Sciatic nerve (tissue), 2 donors: ENCODE data around the gene AGPAT3. TPM values are rescaled to one million over a fixed set of nuclear protein-coding genes. Genes with fewer than 3 reads are reported as not detected.

ENCODE experiments used
- ATAC-seq: fragments of 200-7000 bp; cut with Tn5 transposase; one replicate; pipeline ENCODE4 v1.9.1; 2020; ENCODE audit warnings: mild to moderate bottlenecking, moderate library complexity
- DNase-seq: peaks from one replicate; pipeline ENCODE4 v3.0.0-alpha.2; 2020; ENCODE audit warnings: low spot score
- intact Hi-C: fragments of 100-400 bp; cut with DNase I; formaldehyde crosslinking; loops from one replicate; pipeline ENCODE4 v1.14.2; 2022
- total RNA-seq: library from RNA; stranded (reverse); fragmentation: NEBNext Ultra II Directional; extraction: Animal tissue kit (Norgen Biotek cat#: 25700); gene quantifications from one replicate; pipeline ENCODE4 v1.2.1, GENCODE V29; 2021
- donor health status: DM: no; HTN: no; CAD: no.
- donor health status: DM: no; HTN: no; CAD: no.

Gene AGPAT3
- total RNA-seq, 1 donor from 2014 or later, result 51.8 TPM

DNA sequence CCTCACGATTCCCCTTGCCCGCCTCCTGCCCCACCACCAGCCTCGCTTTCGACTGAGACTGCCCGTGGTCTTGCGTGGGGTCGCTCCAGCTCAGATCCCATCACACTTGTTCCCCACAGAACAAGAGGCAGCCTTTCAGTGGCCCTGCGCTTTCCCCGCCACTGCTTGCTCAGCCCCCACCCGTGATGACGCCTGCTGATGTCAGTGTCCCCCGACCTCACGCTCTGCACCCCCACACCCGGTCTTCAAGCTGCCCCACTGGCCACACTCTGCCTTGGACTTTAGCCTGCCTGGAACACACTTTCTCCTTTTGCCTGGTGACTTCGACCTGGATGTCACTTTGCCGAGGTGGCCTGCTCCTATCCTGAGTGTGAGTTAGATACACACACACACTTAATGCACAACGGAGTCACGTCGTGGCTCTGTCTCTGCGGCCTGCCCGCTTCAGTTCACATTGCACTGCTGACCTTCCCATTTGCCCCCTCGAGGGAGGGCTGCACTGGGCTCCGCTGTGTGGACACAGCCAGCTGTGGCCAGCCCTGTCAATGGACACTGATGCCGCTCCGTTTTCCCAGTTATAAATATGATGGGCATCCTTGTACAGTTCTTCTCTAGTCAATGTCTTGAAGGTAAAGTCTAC, 13.0 kb downstream of the AGPAT3 start:
- intact Hi-C loops, result no loop called here
- ATAC-seq (peak; percentile 14), DNase-seq (no peak)

DNA sequence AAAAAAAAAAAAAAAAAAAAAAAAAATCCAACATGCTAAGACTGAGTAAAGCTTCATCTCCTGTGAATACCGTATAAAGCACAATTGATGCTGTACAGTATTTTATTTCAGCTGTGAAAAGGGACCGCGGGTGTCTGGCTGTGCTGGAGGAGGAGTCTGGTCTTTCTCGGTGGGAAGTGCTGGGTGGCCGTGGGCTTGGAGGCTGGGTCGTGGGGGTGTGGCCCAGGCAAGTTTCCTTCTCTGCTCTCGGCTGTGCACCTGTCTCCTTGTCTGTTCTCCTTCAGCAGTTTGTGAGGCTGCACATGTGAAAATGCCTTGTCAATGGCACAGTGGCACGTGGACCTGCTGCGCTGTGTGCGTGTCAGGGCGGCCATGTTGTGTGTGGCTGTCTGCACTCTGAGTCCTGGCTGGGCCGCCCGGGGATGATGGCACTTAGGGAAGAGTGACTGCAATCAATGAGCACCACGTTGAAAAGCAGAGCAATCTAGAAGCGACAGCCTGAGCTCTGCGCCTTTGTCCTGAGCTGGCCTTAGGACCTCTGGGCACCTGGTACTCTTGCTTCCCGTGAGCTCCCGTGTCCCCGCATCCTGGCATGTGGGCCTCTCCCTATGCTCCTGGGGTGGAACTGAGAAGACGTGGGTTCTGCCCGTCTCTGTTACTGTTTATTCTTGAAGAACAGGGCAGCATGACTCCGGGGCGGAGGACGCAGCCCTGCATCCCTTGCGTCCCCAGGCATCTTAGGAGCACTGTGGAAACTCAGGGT, 14.5 kb downstream of the AGPAT3 start:
- intact Hi-C loops, result loop anchor here (10.0 kb wide), 1 partner anchor 65 kb away; no protein-coding TSS in a partner anchor
- ATAC-seq, result no peak

DNA sequence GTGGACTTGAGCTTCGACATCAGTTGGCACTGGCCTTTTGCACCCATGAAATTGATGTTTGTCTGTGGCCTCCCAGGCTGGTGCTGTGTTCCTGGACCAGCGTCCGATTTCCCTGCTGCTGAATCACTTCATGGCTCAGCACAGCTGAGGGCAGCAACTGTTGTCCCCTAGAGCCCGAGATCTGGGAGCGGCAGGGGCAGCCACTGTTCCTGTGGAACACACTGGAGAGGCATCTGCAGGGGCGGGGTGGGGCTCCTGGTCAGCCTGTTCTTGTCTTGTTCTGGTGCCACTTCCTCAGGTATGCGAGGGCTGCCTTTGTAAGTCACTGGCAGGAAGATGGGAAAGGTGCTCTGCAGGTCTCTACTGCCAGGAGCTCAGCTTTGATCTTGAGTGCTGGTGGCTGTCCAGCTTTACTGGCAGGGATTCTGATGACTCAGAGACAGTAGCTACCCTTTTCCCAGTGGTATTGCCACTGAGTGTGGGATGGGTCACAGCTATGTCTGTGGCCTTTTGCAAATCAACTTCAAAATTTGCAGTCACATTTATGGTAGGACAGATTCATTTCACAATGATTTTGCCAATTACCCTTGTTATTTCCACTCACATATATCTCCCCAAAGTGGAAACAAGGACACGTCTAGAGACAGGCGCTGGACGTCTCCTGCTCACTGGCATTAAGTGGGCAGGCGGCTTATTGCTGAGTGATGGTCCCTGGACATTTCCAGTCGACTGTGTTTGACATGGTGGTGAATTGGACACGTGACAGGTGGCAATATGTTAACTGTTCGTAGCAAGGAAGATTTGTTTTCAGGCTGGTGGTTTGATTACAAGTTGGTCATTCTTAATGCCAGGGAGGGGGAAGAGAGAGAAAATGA, 15.3 kb downstream of the AGPAT3 start:
- DNase-seq (no peak), ATAC-seq (no peak)
- intact Hi-C loops, result loop anchor here (10.0 kb wide), 1 partner anchor 64 kb away; no protein-coding TSS in a partner anchor

More for the DNA sequence above, 14.5 kb downstream of the AGPAT3 start:
- DNase-seq, result no peak

DNA sequence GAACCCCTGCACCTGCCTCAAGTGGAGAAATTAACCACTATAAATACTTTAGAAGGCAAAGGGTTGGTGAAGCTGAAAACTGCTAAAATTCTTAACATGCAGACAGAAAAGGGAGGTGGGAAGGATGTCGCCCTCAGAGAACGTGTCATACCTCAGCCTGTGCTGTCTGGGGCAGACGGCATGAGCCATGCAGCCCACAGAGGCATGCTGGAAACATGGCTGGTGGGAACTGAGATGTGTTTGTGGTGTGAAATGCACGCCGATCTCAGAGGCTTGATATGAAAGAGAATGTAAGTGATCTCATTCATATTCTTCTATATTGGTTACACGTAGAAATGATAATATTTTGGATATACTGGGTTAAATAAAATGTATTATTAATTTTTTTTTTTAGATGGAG, 16.3 kb downstream of the AGPAT3 start:
- ATAC-seq (no peak), DNase-seq (no peak)
- intact Hi-C loops, result loop anchor here (10.0 kb wide), 1 partner anchor 64 kb away; no protein-coding TSS in a partner anchor

DNA sequence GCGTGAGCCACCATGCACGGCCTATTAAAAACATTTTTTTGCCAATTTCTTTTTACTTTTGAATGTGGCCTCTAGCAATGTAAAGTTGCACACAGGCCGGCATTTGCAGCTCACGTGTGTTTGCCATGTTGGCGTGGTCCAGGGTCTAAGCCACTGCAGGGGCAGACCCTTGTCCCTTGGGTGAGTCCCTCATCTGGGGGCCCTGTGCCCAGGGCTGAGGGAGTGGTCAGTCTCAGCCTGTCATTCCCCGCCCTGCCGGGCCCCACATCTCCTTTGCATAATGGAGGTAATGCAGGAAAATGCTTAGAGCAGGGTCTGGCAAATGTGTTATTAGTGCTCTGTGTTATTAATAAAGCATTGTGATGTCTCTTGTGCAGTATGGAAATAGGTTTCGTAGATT, 16.9 kb downstream of the AGPAT3 start:
- ATAC-seq (no peak), DNase-seq (no peak)
- intact Hi-C loops, result loop anchor here (10.0 kb wide), 1 partner anchor 63 kb away; no protein-coding TSS in a partner anchor

DNA sequence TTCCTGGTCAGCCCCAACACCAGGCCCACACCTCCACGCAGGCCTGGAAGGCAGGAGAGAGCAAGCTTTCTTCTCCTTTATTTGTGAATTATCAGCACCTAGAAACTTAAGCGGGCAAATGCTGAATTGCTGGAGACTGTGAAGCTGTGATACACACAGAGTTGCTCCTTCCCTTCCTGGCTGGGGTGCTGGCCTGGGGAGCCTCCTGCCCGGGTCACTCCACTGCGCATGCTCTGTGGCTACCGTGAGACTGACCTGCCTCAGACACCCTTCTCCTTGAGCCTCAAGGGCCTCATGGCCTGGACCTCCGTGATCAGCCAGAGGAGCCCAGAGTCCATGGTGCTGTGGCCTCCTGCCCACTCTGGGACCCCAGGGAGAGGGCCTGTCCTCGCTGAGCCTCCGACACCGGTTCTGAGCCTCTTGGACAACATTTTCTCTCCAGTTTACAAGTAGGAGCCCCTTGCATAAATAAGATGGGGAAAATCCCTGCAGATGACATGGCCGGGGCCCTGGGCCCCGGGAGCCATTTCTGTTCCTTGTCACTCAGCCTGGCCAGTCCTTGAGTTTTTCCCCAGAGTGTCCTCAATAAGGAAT, 18.0 kb downstream of the AGPAT3 start:
- ATAC-seq (no peak), DNase-seq (no peak)
- intact Hi-C loops, result loop anchor here (10.0 kb wide), 1 partner anchor 62 kb away; no protein-coding TSS in a partner anchor

DNA sequence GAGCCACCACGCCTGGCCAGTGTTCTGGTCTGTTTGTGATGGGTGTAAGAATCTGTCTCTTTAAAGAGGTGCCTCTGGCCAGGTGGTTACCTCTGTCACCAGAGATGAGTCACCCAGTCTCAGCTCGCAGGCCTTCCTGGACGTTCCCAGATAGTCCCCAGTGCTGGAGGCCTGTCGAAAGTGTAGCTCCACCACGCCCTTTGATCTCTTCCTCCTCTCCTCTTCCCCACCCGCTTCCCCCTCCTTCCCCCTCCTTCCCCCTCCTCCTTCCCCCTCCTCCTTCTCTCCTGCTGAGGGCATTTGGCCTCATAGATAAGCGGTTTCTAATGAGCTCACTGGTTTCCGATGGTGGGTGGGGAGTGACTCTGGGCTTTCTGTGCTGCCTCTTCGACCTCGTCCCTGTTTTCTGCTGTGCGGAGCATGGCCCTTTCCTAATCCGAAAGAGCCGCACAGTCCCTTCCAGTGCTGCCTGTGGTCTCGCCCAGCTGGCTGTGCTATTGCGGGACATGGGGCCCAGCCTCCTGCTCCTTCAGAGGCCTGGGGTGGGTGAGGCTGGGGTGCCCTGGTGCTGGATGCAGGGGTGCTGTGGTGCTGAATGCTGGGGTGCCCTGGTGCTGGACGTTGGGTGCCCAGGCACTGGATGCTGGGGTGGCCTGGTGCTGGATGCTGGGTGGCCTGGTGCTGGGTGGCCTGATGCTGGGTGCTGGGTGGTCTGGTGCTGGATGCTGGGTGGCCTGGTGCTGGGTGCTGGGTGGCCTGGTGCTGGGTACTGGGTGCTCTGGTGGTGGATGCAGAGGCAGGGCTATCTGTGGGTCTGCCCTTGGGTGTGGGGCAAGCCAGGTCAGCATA, 19.2 kb downstream of the AGPAT3 start:
- intact Hi-C loops, result loop anchor here (10.0 kb wide), 1 partner anchor 61 kb away; no protein-coding TSS in a partner anchor
- DNase-seq (no peak), ATAC-seq (peak; percentile 56)

DNA sequence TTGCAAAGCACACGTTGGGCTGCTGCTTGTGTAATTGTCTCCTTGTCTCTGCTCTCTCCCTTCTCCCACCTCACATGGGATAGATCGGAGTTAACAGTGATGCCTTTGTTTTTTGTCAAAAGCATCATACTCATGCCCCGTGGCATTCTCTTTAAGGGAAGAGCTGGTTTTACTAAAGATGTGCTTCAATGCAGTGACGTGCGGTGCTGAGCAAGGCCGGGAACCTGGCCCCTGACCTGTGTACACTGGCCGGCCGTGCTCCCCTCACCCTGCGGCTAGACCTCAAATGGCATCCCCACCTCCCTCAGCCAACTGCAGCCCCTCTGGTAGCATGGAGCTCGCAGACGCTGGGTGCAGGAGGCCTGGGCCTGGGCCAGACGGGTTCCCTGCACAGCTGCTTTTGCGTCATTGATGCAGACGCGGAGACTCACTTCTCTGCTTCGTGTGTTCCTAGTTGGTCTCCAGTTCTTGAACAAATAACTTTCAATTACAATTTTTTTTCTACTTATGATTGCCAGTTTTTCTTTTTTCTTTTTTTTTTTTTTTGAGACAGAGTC, 19.9 kb downstream of the AGPAT3 start:
- peak; percentile 87 for ATAC-seq
- intact Hi-C loops, result loop anchor here (10.0 kb wide), 1 partner anchor 60 kb away; no protein-coding TSS in a partner anchor
- no peak for DNase-seq

DNA sequence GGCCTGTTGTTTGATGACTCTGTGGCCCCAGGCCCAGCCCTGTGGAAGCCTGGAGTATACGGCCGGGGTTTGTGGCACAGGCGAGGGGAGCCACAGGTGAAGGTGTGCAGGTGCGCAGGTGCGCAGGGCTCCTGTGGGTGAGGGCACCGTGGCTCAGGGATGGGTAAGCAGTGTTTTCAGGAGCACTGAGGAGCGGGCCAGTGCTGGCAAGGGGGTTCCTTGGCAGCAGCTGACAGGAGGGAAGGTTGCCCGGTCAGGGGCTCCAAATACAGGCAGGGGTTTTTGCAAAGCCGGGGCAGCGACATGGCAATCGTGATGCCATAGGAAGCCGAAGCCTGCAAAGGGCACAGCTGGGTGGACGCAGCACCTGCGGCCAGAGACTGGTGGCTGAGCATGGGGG, 20.7 kb downstream of the AGPAT3 start:
- DNase-seq, result no peak
- no peak for ATAC-seq
- intact Hi-C loops, result loop anchor here (10.0 kb wide), 1 partner anchor 59 kb away; no protein-coding TSS in a partner anchor

DNA sequence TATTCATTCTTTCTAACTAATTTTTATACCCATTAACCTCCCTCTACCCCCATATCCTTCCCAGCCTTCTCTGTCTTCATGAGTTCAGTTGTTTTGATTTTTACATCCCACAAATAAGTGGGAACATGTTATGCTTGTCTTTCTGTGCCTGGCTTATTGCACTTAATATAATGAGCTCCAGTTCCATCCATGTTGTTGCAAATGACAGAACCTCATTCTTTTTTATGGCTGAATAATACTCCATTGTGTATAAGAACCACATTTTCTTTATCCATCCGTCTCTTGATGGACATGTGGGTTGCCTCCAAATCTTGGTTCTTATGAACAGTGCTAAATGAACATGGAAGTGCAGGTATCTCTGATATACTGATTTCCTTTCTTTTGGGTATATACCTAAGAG, 21.5 kb downstream of the AGPAT3 start:
- DNase-seq (no peak), ATAC-seq (no peak)
- intact Hi-C loops, result loop anchor here (10.0 kb wide), 1 partner anchor 58 kb away; no protein-coding TSS in a partner anchor

DNA sequence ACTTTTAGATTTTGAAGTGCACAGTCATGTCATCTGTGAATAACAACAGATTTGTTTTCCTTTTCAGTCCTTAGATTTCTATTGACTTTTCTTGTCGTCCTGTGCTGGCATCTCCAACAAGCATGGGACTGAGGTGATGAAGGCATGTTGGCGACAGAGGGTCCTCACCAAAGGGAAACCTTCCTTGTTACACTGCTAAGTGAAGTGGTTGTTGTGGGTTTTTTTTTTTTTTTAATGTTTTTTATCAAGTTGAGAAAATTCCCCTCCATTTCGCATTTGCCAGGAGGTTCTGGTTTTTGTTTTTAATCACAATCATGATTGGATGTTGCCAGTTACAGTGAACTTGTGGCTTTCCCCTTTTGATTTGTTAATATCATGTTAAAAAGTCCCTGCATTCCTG, 24.0 kb downstream of the AGPAT3 start:
- ATAC-seq, result no peak
- intact Hi-C loops, result loop anchor here (10.0 kb wide), 1 partner anchor 56 kb away; no protein-coding TSS in a partner anchor
- no peak for DNase-seq

DNA sequence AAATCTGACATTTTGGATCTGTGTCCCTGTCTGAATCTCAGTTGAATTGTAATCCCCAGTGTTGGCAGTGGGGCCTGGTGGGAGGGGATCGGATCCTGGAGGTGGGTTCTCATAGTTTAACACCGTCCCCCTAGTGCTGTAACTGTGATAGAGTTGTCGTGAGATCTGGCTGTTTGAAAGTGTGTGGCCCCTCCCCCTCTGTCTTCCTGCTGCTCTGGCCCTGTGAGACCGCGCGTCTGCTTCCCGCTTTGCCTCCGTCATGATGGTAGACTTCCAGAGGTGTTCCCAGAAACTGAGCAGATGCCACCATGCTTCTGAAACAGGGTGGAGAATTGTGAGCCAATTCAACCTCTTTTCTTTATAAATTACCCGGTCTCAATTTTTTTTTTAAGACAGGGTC, 25.0 kb downstream of the AGPAT3 start:
- ATAC-seq (no peak), DNase-seq (peak; percentile 26)
- intact Hi-C loops, result no loop called here

DNA sequence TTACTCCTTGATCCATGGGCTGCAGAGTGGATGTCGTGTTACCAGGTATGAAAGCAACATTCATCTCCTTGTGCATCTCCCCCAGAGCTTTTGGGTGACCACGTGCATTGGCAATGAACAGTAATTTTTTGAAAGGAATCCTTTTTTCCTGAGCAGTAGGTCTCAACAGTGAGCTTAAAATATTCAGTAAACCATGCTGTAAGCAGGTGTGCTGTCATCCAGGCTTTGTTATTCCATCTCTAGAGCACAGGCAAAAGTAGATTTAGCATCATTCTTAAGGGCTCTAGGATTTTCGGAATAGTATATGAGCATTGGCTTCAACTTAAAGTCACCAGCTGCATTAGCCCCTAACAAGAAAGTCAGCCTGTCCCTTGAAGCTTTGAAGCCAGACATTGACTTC, 27.3 kb downstream of the AGPAT3 start:
- ATAC-seq, result no peak
- intact Hi-C loops, result no loop called here
- no peak for DNase-seq

DNA sequence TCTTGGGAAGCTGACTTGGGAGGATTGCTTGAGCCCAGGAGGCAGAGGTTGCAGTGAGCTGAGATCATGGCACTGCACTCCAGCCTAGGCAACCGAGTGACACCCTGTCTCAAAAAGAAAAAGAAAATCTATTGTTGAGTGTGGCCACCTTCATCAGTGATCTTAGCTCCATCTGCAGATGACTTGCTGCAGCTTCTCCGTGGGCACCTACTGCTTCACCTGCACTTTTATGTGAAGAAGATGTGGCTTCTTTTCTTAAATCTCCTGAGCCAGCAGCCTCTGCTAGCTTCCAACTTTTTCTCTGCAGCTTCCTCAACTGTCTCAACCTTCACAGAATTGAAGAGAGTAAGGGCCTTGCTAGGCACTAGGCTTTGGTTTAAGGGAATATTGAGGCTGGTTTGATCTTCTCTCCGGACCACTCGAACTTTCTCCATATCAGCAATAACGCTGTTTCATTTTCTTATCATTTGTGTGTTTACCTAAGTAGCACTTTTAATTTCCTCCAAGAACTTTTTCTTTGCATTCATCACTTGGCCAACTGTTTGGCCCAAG, 28.0 kb downstream of the AGPAT3 start:
- intact Hi-C loops, result no loop called here

DNA sequence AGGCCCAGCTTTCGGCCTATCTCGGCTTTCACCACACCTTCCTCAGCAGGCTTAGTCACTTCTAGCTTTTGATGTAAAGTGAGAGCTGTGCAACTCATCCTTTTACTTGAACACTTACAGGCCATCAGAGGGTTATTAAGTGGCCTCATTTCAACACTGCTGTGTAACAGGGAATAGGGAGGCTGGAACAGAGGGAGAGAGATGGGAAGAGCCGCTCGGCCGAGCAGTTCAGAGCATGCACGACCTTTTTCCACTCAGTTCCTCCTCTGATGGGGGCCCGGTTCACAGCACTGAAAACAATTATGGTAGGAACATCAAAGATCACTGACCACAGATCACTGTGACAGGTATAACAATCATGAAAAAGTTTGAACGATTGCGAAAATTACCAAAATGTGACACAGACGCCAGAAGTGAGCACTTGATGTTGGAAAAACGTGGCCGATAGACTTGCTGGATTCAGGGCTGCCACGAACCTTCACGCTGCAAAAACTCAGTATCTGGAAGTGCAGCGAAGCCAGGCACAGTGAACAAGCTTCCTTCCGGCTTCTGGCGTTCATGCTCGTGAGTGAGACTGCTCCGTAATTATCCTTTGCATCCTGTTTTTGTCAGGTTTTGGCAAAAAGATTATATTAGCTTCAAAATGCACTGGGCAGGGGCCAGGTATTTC, 28.6 kb downstream of the AGPAT3 start:
- peak; percentile 46 for DNase-seq
- intact Hi-C loops, result no loop called here
- ATAC-seq, result peak; percentile 51

More for the DNA sequence above, 28.0 kb downstream of the AGPAT3 start:
- ATAC-seq (no peak), DNase-seq (no peak)

DNA sequence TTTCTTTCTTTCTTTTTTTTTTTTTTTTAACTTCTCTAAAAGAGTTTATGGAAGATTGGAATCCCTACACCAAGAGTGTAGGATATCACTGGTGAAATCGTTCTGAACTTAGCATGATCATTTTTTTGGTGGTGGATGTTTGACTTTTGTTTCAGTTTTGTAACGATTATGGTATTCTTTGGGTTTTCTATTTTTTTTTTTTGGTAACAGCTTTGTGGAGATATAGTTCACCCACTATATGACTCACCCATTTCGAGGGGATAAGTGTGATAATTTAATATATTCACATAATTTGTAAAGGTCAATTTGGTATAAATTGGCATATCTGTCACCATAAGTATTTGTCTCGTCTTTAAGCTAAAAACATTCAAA, 29.2 kb downstream of the AGPAT3 start:
- DNase-seq, result no peak
- ATAC-seq, result no peak
- intact Hi-C loops, result no loop called here

DNA sequence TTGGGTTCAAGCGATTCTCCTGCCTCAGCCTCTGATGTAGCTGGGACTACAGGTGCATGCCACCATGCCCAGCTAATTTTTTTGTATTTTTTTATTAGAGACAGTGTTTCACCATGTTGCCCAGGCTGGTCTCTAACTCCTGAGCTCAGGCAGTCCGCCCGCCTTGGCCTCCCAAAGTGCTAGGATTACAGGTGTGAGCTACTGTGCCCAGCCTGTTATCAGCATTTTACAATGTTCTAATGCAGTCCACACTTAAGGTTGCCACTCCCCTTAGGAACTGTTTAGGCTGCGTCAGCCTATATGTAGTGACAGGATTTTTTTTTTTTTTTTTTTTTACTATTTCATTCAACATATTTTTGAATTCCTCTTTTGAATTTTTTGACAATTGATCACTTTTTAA, 30.2 kb downstream of the AGPAT3 start:
- intact Hi-C loops, result no loop called here
- no peak for DNase-seq

More for the DNA sequence above, 30.2 kb downstream of the AGPAT3 start:
- ATAC-seq, result no peak
